BLaER1 treated with 17β-estradiol and CSF1 and Interleukin-3, amounts not matched to agents 10 nM and 100 nM (cell line): Measurements from ENCODE around the gene ATRNL1.
"Not testable (repeated sequence)": the region's sequence is repeated elsewhere in the genome, so short reads cannot be mapped to it uniquely, and the experiment has no call there.

Experiments used
- H3K27ac ChIP-seq, 11 experiments: shearing (Covaris generic); formaldehyde crosslinking; 2 replicates each; pipeline ENCODE4 v1.8.1; 2022
- H3K27me3 ChIP-seq, 11 experiments: shearing (Covaris generic); formaldehyde crosslinking; 2 replicates each; pipeline ENCODE4 v1.8.1; 2022
- H3K36me3 ChIP-seq, 11 experiments: shearing (Covaris generic); formaldehyde crosslinking; 2 replicates each; pipeline ENCODE4 v1.8.1; 2022
- H3K4me1 ChIP-seq, 10 experiments: shearing (Covaris generic); formaldehyde crosslinking; 2 replicates each; pipeline ENCODE4 v1.8.1; 2022
- H3K4me2 ChIP-seq, 11 experiments: shearing (Covaris generic); formaldehyde crosslinking; 2 replicates each; pipeline ENCODE4 v1.8.1; 2022
- H3K4me3 ChIP-seq, 10 experiments: shearing (Covaris generic); formaldehyde crosslinking; 2 replicates each; pipeline ENCODE4 v1.8.1; 2022
- H3K9ac ChIP-seq, 11 experiments: shearing (Covaris generic); formaldehyde crosslinking; 2 replicates each; pipeline ENCODE4 v1.8.1; 2022
- H3K9me3 ChIP-seq, 11 experiments: shearing (Covaris generic); formaldehyde crosslinking; replicated peaks in 1 of 11; 2 replicates each; pipeline ENCODE4 v1.8.1; 2022
- H4K20me1 ChIP-seq, 11 experiments: shearing (Covaris generic); formaldehyde crosslinking; 2 replicates each; pipeline ENCODE4 v1.8.1; 2022
- Cebpa-rat ChIP-seq, 11 experiments: shearing (Covaris generic); IDR thresholded peaks; 2 replicates each; pipeline ENCODE4 v1.8.1; 2022

Gene ATRNL1

GRCh38 chr10:115801992-115802391 is 708.8 kb downstream of the ATRNL1 start:
- H3K9me3 ChIP-seq = no peaks in the 10 kb centered on the region; a peak in 2 of 22 replicates
- H3K36me3 ChIP-seq = no peaks in the 10 kb centered on the region
- no peaks in the 10 kb centered on the region for H4K20me1 ChIP-seq
- H3K27me3 ChIP-seq = no peaks in the 10 kb centered on the region
- H3K4me2 ChIP-seq = peak overlapping the region in 8 of 11 experiments; percentile 8 to 66 (median 24); a peak in 9 of 22 replicates
- no peak overlapping the region for H3K9ac ChIP-seq
- no peak for TF ChIP-seq Cebpa-rat (IDR thresholded peaks at IDR 0.05)
- peaks cover 0 to 16% (median 7%) of the 10 kb centered on the region in 10 experiments; a peak in 11 of 20 replicates for H3K4me1 ChIP-seq
- H3K4me3 ChIP-seq = no peak overlapping the region
- H3K27ac ChIP-seq = no peak overlapping the region

- Histone ChIP-seq H3K9me3 (no peaks in the 10 kb centered on the region; a peak in 2 of 22 replicates), H3K27me3 (no peaks in the 10 kb centered on the region), H3K27ac (no peak overlapping the region), H3K36me3 (no peaks in the 10 kb centered on the region), H3K4me3 (no peak overlapping the region), H3K9ac (no peak overlapping the region), H4K20me1 (no peaks in the 10 kb centered on the region), H3K4me1 (peaks cover 0 to 16% (median 7%) of the 10 kb centered on the region in 10 experiments; a peak in 11 of 20 replicates), H3K4me2 (no peak overlapping the region; a peak in 1 of 22 replicates)
- TF ChIP-seq Cebpa-rat (IDR thresholded peaks at IDR 0.05) = no peak
These were observed 709.7 kb downstream of the ATRNL1 start for GRCh38 chr10:115802911-115803310.

- no peak overlapping the region for H3K4me2 ChIP-seq
- no peak for TF ChIP-seq Cebpa-rat (IDR thresholded peaks at IDR 0.05)
- H3K27me3 ChIP-seq = no peaks in the 10 kb centered on the region
- H3K27ac ChIP-seq = no peak overlapping the region
- H3K4me3 ChIP-seq = no peak overlapping the region
- no peaks in the 10 kb centered on the region for H4K20me1 ChIP-seq
- no peak overlapping the region for H3K9ac ChIP-seq
- peaks cover 5 to 11% (median 8%) of the 10 kb centered on the region in 11 experiments; a peak in 19 of 22 replicates for H3K9me3 ChIP-seq
- H3K4me1 ChIP-seq = no peaks in the 10 kb centered on the region
- H3K36me3 ChIP-seq = no peaks in the 10 kb centered on the region
These were observed 721.4 kb downstream of the ATRNL1 start for GRCh38 chr10:115814542-115814941.

- H3K9me3 ChIP-seq = peaks cover 0 to 20% (median 13%) of the 10 kb centered on the region in 11 experiments; a peak in 13 of 22 replicates
- H4K20me1 ChIP-seq = no peaks in the 10 kb centered on the region
- H3K27ac ChIP-seq = no peak overlapping the region
- H3K4me3 ChIP-seq = no peak overlapping the region
- no peak overlapping the region for H3K4me2 ChIP-seq
- no peaks in the 10 kb centered on the region for H3K36me3 ChIP-seq
- no peak for TF ChIP-seq Cebpa-rat (IDR thresholded peaks at IDR 0.05)
- H3K27me3 ChIP-seq = no peaks in the 10 kb centered on the region
- no peak overlapping the region for H3K9ac ChIP-seq
- H3K4me1 ChIP-seq = no peaks in the 10 kb centered on the region
These were observed 724.8 kb downstream of the ATRNL1 start for GRCh38 chr10:115818012-115818411.

GRCh38 chr10:115826396-115826795 is 733.2 kb downstream of the ATRNL1 start:
- H3K4me3 ChIP-seq = no peak overlapping the region
- no peak overlapping the region for H3K27ac ChIP-seq
- H4K20me1 ChIP-seq = no peaks in the 10 kb centered on the region
- H3K4me2 ChIP-seq = no peak overlapping the region
- H3K9me3 ChIP-seq = peaks cover 0 to 10% (median 6%) of the 10 kb centered on the region in 11 experiments; a peak in 9 of 22 replicates
- TF ChIP-seq Cebpa-rat (IDR thresholded peaks at IDR 0.05) = no peak
- H3K9ac ChIP-seq = no peak overlapping the region
- H3K36me3 ChIP-seq = no peaks in the 10 kb centered on the region
- no peaks in the 10 kb centered on the region for H3K27me3 ChIP-seq
- no peaks in the 10 kb centered on the region for H3K4me1 ChIP-seq

GRCh38 chr10:115827231-115828009 is 734.3 kb downstream of the ATRNL1 start:
- TF ChIP-seq Cebpa-rat (IDR thresholded peaks at IDR 0.05) = no peak
- H3K9ac ChIP-seq = no peak overlapping the region
- H3K27me3 ChIP-seq = no peaks in the 10 kb centered on the region
- H4K20me1 ChIP-seq = no peaks in the 10 kb centered on the region
- H3K9me3 ChIP-seq = peaks cover 0 to 3% (median 0%) of the 10 kb centered on the region in 11 experiments; a peak in 3 of 22 replicates
- no peaks in the 10 kb centered on the region for H3K36me3 ChIP-seq
- H3K4me1 ChIP-seq = no peaks in the 10 kb centered on the region
- no peak overlapping the region for H3K4me3 ChIP-seq
- no peak overlapping the region for H3K4me2 ChIP-seq
- H3K27ac ChIP-seq = no peak overlapping the region

- not testable (repeated sequence) for H4K20me1 ChIP-seq, H3K27ac ChIP-seq, H3K36me3 ChIP-seq, H3K27me3 ChIP-seq, H3K9ac ChIP-seq, H3K4me3 ChIP-seq, H3K4me1 ChIP-seq, H3K9me3 ChIP-seq, H3K4me2 ChIP-seq
These were observed 735.0 kb downstream of the ATRNL1 start for GRCh38 chr10:115828182-115828581.

- H3K27ac ChIP-seq = no peak overlapping the region
These were observed 736.5 kb downstream of the ATRNL1 start for GRCh38 chr10:115829521-115830205.

GRCh38 chr10:115830265-115830970 is 737.3 kb downstream of the ATRNL1 start:
- Histone ChIP-seq H3K36me3 (no peaks in the 10 kb centered on the region), H3K27me3 (no peaks in the 10 kb centered on the region), H3K27ac (no peak overlapping the region), H3K4me3 (no peak overlapping the region), H3K4me2 (no peak overlapping the region), H3K9me3 (no peaks in the 10 kb centered on the region; a peak in 1 of 22 replicates), H3K4me1 (no peaks in the 10 kb centered on the region), H4K20me1 (no peaks in the 10 kb centered on the region), H3K9ac (no peak overlapping the region)
- no peak for TF ChIP-seq Cebpa-rat (IDR thresholded peaks at IDR 0.05)

More at GRCh38 chr10:115829521-115830205, 736.5 kb downstream of the ATRNL1 start:
- Histone ChIP-seq H3K27me3 (no peaks in the 10 kb centered on the region), H4K20me1 (no peaks in the 10 kb centered on the region), H3K4me1 (no peaks in the 10 kb centered on the region), H3K4me3 (no peak overlapping the region), H3K9me3 (no peaks in the 10 kb centered on the region; a peak in 3 of 22 replicates), H3K4me2 (no peak overlapping the region), H3K9ac (no peak overlapping the region), H3K36me3 (no peaks in the 10 kb centered on the region)
- no peak for TF ChIP-seq Cebpa-rat (IDR thresholded peaks at IDR 0.05)
